GM23248 (cell line): ENCODE results near the gene TCF4.
"Not testable (repeated sequence)": the region's sequence is repeated elsewhere in the genome, so short reads cannot be mapped to it uniquely, and the experiment has no call there.

Experiments used
- EZH2 ChIP-seq: fragments of 200-600 bp; sonication (generic); IDR thresholded peaks from 2 replicates; pipeline ENCODE4 v1.6.1; 2018; ENCODE audit warnings: antibody characterized with exemption, mild to moderate bottlenecking; ENCODE audit not compliant: insufficient read depth, poor library complexity, severe bottlenecking
- EZH2phosphoT487 ChIP-seq: fragments of 200-600 bp; sonication (generic); IDR thresholded peaks from 2 replicates; pipeline ENCODE4 v1.6.1; 2018; ENCODE audit warnings: antibody characterized with exemption, moderate library complexity, mild to moderate bottlenecking, low read depth; ENCODE audit not compliant: insufficient read depth

DNA sequence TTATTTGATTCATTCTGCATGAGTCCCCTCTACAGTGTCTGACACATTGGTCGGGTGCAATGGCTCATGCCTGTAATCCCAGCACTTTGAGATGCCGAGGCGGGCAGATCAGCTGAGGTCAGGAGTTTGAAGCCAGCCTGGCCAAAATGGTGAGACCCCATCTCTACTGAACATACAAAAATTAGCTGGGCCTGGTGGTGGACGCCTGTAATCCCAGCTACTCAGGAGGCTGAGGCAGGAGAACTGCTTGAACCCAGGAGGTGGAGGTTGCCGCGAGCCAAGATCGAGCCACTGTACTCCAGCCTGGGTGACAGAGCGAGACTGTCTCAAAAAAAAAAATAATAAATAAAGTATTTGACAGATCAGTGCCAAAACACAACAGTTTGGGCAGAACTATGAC lies 118.9 kb downstream of the TCF4 start:
- TF ChIP-seq EZH2, EZH2phosphoT487: not testable (repeated sequence)
